NOMO-1 treated with dmso at 0.1 percent for 144 hours (cell line): ENCODE measurements around the gene DNAH1.
"Not testable (repeated sequence)": the region's sequence is repeated elsewhere in the genome, so short reads cannot be mapped to it uniquely, and the experiment has no call there.

ENCODE experiments used
- DNase-seq: peaks from one replicate; lab custom pipeline; 2025; ENCODE audit not compliant: unreplicated experiment; lab: John Stamatoyannopoulos, UW

DNAH1 gene

DNA sequence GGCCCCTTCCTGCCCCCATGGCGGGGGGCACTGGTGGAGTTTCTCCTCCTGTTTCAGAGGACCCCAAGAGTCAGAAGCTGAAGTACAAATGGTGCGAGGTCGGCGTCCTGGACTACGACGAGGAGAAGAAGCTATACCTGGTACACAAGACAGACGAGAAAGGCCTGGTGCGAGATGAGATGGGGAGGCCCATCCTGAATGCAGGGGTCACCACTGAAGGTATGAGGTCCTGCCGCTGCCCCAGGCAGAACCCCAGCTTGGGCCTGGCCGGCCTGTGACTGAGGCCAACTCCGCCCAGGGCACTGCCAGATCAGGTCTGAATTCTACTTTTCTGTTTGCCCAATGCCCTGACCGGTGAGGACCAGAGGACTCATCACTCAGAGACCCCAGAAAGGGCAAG, 15.0 kb downstream of the DNAH1 start:
- DNase-seq: no peak

GRCh38 chr3:52331906-52332305, 15.8 kb downstream of the DNAH1 start:
- no peak for DNase-seq

GRCh38 chr3:52333869-52334557, 17.9 kb downstream of the DNAH1 start:
- DNase-seq: no peak

DNA sequence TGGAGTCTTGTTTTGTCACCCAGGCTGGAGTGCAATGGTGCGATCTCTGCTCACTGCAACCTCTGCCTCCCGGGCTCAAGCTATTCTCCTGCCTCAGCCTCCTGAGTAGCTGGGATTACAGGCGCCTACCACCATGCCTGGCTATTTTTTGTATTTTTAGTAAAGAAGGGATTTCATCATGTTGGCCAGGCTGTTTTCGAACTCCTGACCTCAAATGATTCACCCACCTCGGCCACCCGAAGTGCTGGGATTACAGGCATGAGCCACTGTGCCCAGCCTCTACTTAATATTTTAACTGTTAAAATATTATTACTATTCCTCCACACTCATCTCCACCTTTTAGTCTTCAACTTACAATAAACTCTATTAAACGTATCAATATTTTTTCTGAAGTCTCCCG, 22.0 kb downstream of the DNAH1 start:
- DNase-seq: not testable (repeated sequence)

GRCh38 chr3:52339612-52340011, 23.5 kb downstream of the DNAH1 start:
- peak; percentile 36 for DNase-seq

DNA sequence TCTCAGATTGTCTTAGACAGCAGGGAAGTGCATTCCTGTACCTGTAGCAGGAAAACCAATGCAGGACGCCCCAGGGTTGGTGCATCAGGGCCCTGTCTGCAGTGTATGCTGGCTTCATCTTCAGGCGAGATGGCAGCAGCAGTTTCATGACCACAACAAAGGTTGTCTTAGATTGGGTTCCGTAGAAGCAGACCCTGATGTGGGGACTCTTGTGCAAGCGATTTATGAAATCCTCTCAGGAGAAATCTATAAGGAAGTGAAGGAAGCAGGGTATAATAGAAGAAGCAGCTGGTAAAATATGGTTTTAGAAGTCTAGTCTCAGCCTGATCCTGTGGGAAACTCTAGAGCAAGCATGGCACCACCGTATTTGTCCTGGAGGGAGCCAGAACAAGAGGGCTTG, 25.0 kb downstream of the DNAH1 start:
- peak; percentile 68 for DNase-seq

DNA sequence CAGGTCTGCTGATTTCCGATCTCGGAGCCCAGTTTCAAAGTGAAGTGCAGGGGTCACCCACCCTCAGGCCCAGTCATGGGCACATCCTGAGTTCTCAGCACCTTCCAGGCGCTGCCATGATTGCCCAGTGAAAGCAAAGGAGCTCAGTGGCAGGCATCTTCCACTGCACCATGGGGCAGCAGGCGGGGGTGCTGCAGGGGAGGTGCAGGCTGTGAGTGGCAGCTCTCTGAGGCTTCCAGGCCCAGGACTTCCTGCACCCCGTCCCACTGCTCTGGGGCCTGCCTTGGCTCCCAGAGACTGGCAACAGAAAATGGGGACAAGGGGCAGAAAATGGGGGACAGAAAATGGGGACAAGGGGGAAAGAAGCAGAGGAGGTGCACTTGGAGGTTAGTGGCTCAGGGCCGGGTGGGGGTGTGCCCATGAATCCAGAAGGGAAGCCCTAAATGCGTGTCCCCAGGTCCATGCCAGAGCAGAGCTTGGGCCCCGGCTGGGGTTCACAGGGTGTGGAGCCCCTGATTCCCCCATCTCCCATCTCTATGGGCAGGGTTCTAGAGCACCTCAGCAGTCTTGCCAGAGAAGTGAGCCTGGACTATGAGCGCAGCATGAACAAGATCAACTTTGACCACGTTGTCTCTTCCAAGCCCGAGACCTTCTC, 28.0 kb downstream of the DNAH1 start:
- DNase-seq: no peak

DNA sequence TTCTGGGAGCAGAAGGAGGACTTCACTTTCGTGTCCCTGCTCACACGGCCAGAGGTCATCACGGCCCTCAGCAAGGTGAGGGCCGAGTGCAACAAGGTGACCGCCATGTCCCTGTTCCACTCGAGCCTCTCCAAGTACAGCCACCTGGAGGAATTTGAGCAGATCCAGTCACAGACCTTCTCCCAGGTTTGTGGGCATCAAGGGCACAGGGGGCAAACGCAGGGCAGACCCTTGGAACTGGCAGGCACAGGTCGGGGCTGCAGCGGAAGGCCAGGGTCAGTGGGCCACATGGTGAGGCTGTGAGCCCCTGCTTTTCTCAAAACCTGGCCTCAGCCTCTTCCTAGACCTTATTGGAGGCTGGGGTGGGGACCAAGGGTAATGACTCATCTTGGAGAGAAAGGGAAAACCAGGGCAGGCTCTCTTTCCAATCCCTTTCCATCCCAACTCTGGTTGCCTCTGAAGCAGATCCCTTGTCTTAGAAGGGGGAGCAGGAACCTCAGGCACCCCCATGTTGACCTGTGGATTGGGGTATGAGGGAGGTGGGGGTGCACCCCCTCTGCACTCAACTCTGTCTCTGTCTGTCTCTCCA, 29.5 kb downstream of the DNAH1 start:
- no peak for DNase-seq

- DNase-seq: no peak
Observed at GRCh38 chr3:52346623-52347530, 30.8 kb downstream of the DNAH1 start.

DNA sequence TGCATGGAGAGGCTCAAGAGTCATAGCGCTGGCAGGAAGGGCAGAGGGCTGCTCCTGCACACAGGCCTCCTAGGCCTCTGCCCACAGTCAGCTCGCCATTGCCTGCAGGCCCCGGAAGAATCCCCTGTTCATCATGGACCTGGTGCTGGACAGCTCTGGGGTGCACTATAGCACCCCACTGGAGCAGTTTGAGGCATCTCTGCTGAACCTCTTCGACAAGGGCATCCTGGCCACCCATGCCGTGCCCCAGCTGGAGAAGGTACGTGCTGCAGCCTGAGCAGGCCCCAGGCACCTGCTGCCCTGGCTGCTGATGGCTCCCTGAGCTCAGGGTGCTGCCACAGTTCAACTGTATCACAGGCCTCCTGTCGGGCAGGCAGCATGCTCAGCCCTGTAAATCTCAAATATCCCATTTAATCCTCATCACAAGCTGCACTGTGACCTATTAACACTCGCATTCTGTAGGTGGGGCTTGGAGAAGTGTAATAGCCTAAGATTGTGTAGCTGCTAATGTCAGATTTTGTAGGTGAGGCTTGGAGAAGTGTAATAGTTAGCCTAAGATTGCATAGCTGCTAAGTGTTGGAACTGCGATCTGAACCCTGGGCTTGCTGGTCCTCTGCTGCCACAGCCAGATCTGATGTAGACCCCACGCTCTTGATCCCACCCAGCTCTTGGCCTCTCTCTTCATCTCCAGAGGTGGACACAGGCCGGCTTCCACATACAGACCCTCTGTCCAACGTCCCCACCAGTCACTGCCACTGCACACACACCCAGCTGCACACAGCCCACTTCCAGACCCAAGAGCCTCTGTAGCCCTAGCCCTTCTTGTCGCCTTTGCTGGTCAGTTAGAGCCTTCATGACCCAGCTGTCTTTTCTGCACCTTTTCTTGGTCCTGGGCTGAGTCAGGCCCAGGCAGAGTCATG, 31.9 kb downstream of the DNAH1 start:
- DNase-seq: no peak

GRCh38 chr3:52349131-52349530, 33.0 kb downstream of the DNAH1 start:
- DNase-seq: no peak

DNA sequence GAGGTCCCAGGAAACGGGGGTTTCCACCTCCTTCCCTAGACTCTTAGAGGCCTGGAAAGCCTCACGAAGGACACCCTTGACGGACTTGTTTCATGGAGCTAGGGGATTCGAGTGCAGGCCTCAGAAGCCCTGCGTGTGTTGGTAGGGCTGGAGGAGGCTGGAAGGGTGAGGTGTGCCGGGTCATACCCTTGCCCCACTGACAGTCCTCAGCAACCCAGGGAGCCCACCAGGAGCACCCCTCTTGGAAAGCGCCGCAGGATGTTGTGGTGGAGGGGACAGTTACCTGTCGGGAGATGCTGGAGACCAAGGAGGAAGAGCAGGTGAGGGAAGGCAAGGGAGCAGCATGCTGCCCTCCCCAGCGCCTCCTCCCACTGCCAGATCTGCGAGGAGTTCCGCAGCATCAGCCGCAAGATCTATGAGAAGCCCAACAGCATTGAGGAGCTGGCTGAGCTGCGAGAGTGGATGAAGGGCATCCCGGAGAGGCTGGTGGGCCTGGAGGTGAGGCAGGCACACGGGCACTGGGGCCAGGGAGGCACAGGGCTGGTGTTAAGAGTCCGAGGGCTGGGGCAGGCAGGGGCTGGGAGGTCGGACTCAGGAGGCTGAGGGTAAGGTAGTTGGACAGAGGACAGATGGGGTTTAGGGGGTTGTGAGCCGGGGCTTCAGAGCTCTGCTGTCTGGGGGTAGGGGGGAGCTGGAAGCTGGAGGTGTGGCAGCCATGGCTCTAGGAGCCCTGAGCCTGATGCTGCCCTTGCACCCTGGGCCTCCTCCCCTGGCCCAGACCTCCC, 33.7 kb downstream of the DNAH1 start:
- no peak for DNase-seq

DNA sequence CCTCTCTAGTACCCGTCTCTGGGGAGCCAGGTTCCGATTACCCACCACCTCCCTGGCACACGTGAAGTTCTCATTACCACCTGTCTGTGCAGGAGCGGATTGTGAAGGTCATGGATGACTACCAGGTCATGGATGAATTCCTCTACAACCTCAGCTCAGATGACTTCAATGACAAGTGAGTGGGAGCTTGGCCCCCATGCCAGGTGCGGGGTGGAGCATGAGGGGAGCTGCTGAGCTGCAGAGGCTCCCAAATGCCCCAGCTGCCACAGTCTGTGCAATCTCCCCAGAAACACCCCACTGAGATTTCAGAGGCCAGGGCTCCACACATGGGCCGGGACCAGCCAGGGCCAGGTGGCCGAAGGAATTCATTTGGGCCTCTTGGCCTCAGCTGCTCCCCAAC, 34.3 kb downstream of the DNAH1 start:
- DNase-seq: no peak

- DNase-seq: no peak
Observed at GRCh38 chr3:52350981-52351761, 35.1 kb downstream of the DNAH1 start.

DNA sequence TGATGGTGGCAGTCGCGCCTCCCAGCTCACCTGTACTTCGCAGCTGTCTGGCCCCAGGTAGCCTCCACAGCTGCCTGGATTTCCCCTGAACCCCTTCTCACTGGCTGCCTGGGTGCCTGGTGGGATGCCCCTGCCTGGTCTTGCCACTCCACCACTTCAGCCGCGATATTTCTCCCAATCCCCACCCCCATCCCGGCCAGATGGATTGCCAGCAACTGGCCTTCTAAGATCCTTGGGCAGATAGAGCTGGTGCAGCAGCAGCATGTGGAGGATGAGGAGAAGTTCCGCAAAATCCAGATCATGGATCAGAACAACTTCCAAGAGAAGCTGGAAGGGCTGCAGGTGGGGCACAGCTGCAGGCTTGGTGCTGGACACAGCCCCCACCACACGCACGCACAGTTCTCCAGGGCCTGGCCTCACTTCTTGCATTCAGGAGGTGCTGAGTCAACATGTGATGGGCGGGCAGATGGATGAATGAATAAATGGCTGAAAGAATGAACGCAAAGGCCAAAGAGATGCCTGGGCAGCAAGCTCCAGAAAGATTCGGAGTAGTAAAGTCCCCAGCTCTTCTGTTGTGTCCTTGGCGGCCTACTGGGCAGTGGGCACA, 35.7 kb downstream of the DNAH1 start:
- no peak for DNase-seq

GRCh38 chr3:52352566-52352965, 36.4 kb downstream of the DNAH1 start:
- DNase-seq: no peak

GRCh38 chr3:52353291-52353855, 37.3 kb downstream of the DNAH1 start:
- no peak for DNase-seq

- no peak for DNase-seq
Observed at GRCh38 chr3:52354676-52355075, 38.6 kb downstream of the DNAH1 start.
